ENCODE results near the gene EVC2. TPM values are rescaled to one million over a fixed set of nuclear protein-coding genes. Genes with fewer than 3 reads are reported as not detected.

Gene EVC2
- total and polyA plus RNA-seq, 9 of the 15 experiments (the other 6 are each of a cell fraction or from before 2014, with no cell fraction given): 0.03 to 0.55 (median 0.38) TPM; not detected in 1

DNA sequence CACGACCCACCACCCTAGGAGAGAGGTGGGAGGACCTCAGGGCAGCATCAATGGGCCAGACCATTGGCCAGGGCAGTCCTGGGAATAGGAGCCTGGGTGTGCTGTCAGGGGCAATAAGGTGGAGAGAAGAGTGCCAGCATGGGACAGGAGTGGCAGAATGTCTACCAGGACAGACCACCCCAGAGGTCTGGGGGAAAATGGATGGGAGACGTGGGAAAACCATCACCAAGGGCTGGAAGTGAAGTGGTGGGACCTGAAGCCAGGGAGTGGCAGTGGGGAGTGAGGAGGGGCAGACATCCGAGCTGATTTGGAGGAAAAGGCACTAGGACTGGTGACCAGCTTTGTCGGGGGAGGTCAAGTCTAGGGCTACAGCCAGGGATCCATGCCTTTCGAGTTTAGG lies 993 bp downstream of the EVC2 start (continued):
- no peak for TF ChIP-seq POU5F1 (IDR thresholded peaks at IDR 0.05; ENCODE audit: borderline replicate concordance, low read depth, low read length, partially characterized antibody)
- TF ChIP-seq ZNF507 (tag; conservative IDR thresholded peaks at IDR 0.05): no peak
- no peak for TF ChIP-seq HDGF (IDR thresholded peaks at IDR 0.05)

DNA sequence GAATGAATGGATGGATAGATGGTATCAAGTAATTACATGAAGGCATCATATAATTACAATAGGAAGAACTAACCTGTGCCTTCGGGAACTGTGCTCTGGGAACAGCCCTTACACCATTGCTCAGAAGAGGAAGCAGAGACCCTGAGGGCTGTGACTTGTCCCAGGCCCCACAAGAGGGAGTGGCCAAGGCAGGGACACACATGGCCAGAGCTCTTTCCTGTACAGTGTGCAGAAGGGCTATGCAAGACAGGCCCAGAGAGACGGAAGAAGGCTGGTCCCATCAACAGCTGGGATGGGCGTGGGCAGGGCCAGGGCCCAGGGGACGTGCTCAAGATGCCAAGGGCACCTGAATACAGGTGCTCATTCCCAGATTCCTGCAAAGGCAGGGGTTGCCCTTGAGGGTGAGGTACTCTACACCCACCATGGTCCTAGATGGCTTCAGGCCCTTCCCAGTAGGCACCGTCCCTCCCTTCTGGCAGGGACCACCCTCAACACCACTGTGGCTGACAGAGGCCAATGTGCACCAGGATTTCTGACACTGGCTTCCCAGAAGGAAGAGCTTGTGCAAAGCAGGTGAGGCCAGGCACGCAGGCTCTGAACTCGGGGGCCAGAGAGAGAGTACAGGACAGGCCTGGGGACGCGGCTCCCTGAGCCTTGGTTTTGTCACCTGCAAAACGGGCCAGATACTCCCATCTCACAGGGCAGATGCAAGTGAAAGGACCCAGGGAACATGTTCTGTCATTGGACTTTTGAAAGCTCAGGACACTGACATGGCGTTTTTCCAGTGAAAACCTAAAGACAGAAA lies 1.7 kb downstream of the EVC2 start:
- 29% methylated on average over 11 of the region's 11 CpGs for WGBS (ENCODE audit: insufficient coverage, low coverage, missing lambda C conversion rate)
- DNase-seq (ENCODE audit: extremely low read depth in 1 of 4, low spot score in 3 of 4): no peak
- BruUV-seq (replicated peaks): no TSS peak
- H3K4me1 ChIP-seq (replicated peaks in 1 of 2; ENCODE audit: control insufficient read depth in 2 of 2, insufficient read depth in 2 of 2, low read length in 2 of 2): peaks cover 0 to 20% of the 10 kb centered on the region in 2 experiments; a peak in 3 of 5 replicates
- no peaks in the 10 kb centered on the region for H4K20me1 ChIP-seq (replicated peaks; ENCODE audit: control insufficient read depth, insufficient read depth, low read length)
- H3K9me3 ChIP-seq (replicated peaks; ENCODE audit: control insufficient read depth, insufficient read depth, low read depth, low read length): peaks cover 7% of the 10 kb centered on the region; the same call in 1 of the 2 replicates
- H2AFZ ChIP-seq (ENCODE audit: low read depth, low read length): no peak overlapping the region
- ChIA-PET POLR2A (interaction anchor here (0.5 kb wide), 1 partner anchor 9 kb away, joined by 3 read pairs; no protein-coding TSS in a partner anchor), CTCF (ENCODE audit: low intra/inter-chr PET ratio) (no interaction called here)
- FAIRE-seq: no peak
- H3K27ac ChIP-seq (ENCODE audit: extremely low read depth, low read depth, low read length): no peak overlapping the region
- no peak for TF ChIP-seq GATAD2B (IDR thresholded peaks at IDR 0.05; ENCODE audit: borderline replicate concordance)
- TF ChIP-seq RBM22 (IDR thresholded peaks at IDR 0.05; ENCODE audit: low read depth, low read length, poor library complexity, severe bottlenecking): no peak
- no peak for TF ChIP-seq BHLHE40 (IDR thresholded peaks at IDR 0.05; ENCODE audit: low read length)
- TF ChIP-seq KAT2B (IDR thresholded peaks at IDR 0.05; ENCODE audit: low read depth, low read length): no peak
- TF ChIP-seq TCF7L2 (IDR thresholded peaks at IDR 0.05; ENCODE audit: low read depth, low read length): no peak
- no peak for TF ChIP-seq EZH2 (IDR thresholded peaks at IDR 0.05; ENCODE audit: borderline replicate concordance, low read depth, low read length)
- TF ChIP-seq HNRNPH1 (optimal IDR thresholded peaks at IDR 0.05; ENCODE audit: low read depth, low read length): no peak
- no peak for TF ChIP-seq HSF4 (CRISPR knock-in tag; IDR thresholded peaks at IDR 0.05; ENCODE audit: borderline replicate concordance)
- no peak for TF ChIP-seq ZMIZ1 (IDR thresholded peaks at IDR 0.05; ENCODE audit: low read depth in 2 of 2, low read length in 2 of 2)
- TF ChIP-seq ZNF274 (IDR thresholded peaks at IDR 0.05; ENCODE audit: borderline replicate concordance, low read depth, low read length): no peak
- TF ChIP-seq SFPQ (IDR thresholded peaks at IDR 0.05; ENCODE audit: low read depth, low read length): no peak
- H3K79me2 ChIP-seq (ENCODE audit: control insufficient read depth, insufficient read depth, low read length): no peaks in the 10 kb centered on the region
- no peaks in the 10 kb centered on the region for H3K36me3 ChIP-seq (ENCODE audit: control insufficient read depth, insufficient read depth, low read length)
- no peak overlapping the region for H3K4me2 ChIP-seq (ENCODE audit: insufficient read depth, low read length)
- peaks cover 2 to 12% of the 10 kb centered on the region in 2 experiments; a peak in 3 of 5 replicates for H3K27me3 ChIP-seq (ENCODE audit: control insufficient read depth in 2 of 2, insufficient read depth in 2 of 2, low read length in 2 of 2)
- H3K9me1 ChIP-seq (ENCODE audit: control insufficient read depth, insufficient read depth, low read length): no peaks in the 10 kb centered on the region
- H3K9ac ChIP-seq (ENCODE audit: insufficient read depth in 1 of 2, low read depth in 2 of 2, low read length in 2 of 2): no peak overlapping the region
- in situ Hi-C loops (cut with MboI): no loop called here
- no peak for ATAC-seq
- intact Hi-C loops (cut with micrococcal nuclease): no loop called here
- no peak overlapping the region for H3K4me3 ChIP-seq
